Aorta (tissue), 5 donors: ENCODE results near the gene SLC35G6. TPM values are rescaled to one million over a fixed set of nuclear protein-coding genes. Genes with fewer than 3 reads are reported as not detected.
"Not testable (repeated sequence)": the region's sequence is repeated elsewhere in the genome, so short reads cannot be mapped to it uniquely, and the experiment has no call there.

ENCODE experiments used
- ATAC-seq: fragments of 200-7000 bp; cut with Tn5 transposase; one replicate; pipeline ENCODE4 v1.9.1; 2022; ENCODE audit warnings: moderate library complexity; ENCODE audit not compliant: low FRiP score
- DNase-seq, 2 donors: peaks; one replicate each; pipeline ENCODE4 v3.0.0-alpha.2; 2020
- H3K27ac ChIP-seq, 2 donors: one replicate each; pipeline ENCODE4 v1.5.1; 2013; ENCODE audit warnings: low read length in 2 of 2, mild to moderate bottlenecking in 2 of 2, moderate library complexity in 2 of 2, control low read depth in 1 of 2, inconsistent platforms in 1 of 2, low read depth in 1 of 2
- H3K27me3 ChIP-seq, 2 donors: one replicate each; pipeline ENCODE4 v1.6.1; 2013; ENCODE audit warnings: control low read depth in 1 of 2, low read length in 1 of 2, mild to moderate bottlenecking in 1 of 2, moderate library complexity in 1 of 2; ENCODE audit not compliant: insufficient read depth in 2 of 2, control insufficient read depth in 1 of 2
- H3K36me3 ChIP-seq, 2 donors: one replicate each; pipeline ENCODE4 v1.6.1; 2013; ENCODE audit warnings: control low read depth in 1 of 2, low read length in 1 of 2, mild to moderate bottlenecking in 1 of 2; ENCODE audit not compliant: insufficient read depth in 2 of 2, control insufficient read depth in 1 of 2
- H3K4me1 ChIP-seq, 2 donors: one replicate each; pipeline ENCODE4 v1.6.1; 2013; ENCODE audit warnings: low read length in 2 of 2, control low read depth in 1 of 2, mild to moderate bottlenecking in 1 of 2, moderate library complexity in 1 of 2; ENCODE audit not compliant: insufficient read depth in 2 of 2, control insufficient read depth in 1 of 2
- H3K4me3 ChIP-seq, 2 donors: one replicate each; pipeline ENCODE4 v1.5.1; 2013; ENCODE audit warnings: low read length in 2 of 2, control low read depth in 1 of 2, mild to moderate bottlenecking in 1 of 2
- H3K9me3 ChIP-seq: one replicate; pipeline ENCODE4 v1.6.1; 2013; ENCODE audit warnings: mild to moderate bottlenecking, low read length; ENCODE audit not compliant: control insufficient read depth
- WGBS, 2 donors: extraction: QIAGEN DNeasy Blood & Tissue Kit; methylation state at CpG; one replicate each; pipeline ENCODE4 v1.1.7; 2013; 5-methylcytosine and 5-hydroxymethylcytosine counted together
- intact Hi-C, 2 donors: fragments of 100-400 bp; cut with DNase I; formaldehyde crosslinking; loops; one replicate each; pipeline versions ENCODE4 v1.14.2 to v1.15.0; 2022
- long read RNA-seq, 2 donors: library from polyadenylated mRNA; unstranded; transcript quantifications; one replicate each; pipeline ENCODE4 v2.0.0, GENCODE V29; 2020 to 2021
- polyA plus RNA-seq, 2 donors: library from polyadenylated mRNA; stranded (reverse); fragments of 200-250 nt; gene quantifications; one replicate each; pipeline ENCODE4 v1.2.3, GENCODE V29; 2013
- total RNA-seq, 2 donors: library from RNA; stranded (reverse); fragmentation: NEBNext Ultra II Directional; extraction: Animal tissue kit (Norgen Biotek cat#: 25700); gene quantifications; one replicate each; pipeline ENCODE4 v1.2.1, GENCODE V29; 2021
- donor health status: healthy with polysubstance abuse.
- donor health status: Bipolar disorder and iron deficiency.
- donor health status: DM: no; HTN: no; CAD: no.
- donor health status: DM: no; HTN: no; CAD: no.
- donor health status: DM: yes; HTN: yes; CAD: no.

The SLC35G6 gene
- total RNA-seq: not detected
- polyA plus RNA-seq: not detected
- long read RNA-seq, donor 1, partial matches to known transcripts: 0 of 2 reads
- long read RNA-seq, donor 1, other reads (novel, unspliced or antisense): 2 of 2 reads
- long read RNA-seq, donor 2: 0 reads

DNA sequence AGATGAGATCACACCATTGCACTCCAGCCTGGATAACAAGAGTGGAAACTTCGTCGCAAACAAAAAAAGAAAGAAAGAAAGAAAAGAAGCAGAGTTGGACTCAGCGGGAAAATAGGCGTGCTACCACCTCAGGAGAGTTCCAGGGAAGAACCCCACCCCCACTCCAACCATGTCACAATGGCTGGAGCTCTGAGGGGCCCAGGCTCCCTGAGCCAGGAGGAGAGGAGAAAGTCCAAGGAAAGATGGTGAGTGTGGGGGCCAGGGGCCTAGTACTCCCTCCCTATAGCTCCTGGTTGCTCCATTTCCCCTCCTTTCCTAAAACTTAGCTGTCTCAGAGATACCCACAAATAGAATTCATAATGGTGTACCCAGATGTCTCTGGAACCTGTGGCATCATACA lies at the start of gene SLC35G6:
Gene SLC35G6, plus strand, starts transcription at position 172 of the 400 bp plus-strand sequence. Its CDS starts 71 bp downstream, at position 243.
- intact Hi-C loops, H3K9me3 ChIP-seq, H3K4me1 ChIP-seq, DNase-seq, H3K4me3 ChIP-seq, H3K36me3 ChIP-seq, H3K27me3 ChIP-seq, ATAC-seq: not testable (repeated sequence)
- 92 to 95% methylated on average over 4 of the region's 4 CpGs for WGBS, 2 donors
- H3K27ac ChIP-seq: peak within 1 kb of the TSS; percentile 78 to 89

- Histone ChIP-seq H3K4me1 (no peaks in the 10 kb centered on the region), H3K27ac (no peak overlapping the region), H3K36me3 (no peaks in the 10 kb centered on the region), H3K9me3 (no peaks in the 10 kb centered on the region), H3K27me3 (no peaks in the 10 kb centered on the region), H3K4me3 (no peak overlapping the region)
- intact Hi-C loops: loop anchor here in 1 of 2 donors (10.0 kb wide), 1 partner anchor 77 kb away; the partner anchor contains the start of genes KCTD11 and TMEM95
- WGBS, 2 donors: 91 to 94% methylated on average over 11 of the region's 11 CpGs
- no peak for DNase-seq
- ATAC-seq: no peak
Measured at GRCh38 chr17:7432296-7432695, 49.0 kb upstream of the SLC35G6 start.

DNA sequence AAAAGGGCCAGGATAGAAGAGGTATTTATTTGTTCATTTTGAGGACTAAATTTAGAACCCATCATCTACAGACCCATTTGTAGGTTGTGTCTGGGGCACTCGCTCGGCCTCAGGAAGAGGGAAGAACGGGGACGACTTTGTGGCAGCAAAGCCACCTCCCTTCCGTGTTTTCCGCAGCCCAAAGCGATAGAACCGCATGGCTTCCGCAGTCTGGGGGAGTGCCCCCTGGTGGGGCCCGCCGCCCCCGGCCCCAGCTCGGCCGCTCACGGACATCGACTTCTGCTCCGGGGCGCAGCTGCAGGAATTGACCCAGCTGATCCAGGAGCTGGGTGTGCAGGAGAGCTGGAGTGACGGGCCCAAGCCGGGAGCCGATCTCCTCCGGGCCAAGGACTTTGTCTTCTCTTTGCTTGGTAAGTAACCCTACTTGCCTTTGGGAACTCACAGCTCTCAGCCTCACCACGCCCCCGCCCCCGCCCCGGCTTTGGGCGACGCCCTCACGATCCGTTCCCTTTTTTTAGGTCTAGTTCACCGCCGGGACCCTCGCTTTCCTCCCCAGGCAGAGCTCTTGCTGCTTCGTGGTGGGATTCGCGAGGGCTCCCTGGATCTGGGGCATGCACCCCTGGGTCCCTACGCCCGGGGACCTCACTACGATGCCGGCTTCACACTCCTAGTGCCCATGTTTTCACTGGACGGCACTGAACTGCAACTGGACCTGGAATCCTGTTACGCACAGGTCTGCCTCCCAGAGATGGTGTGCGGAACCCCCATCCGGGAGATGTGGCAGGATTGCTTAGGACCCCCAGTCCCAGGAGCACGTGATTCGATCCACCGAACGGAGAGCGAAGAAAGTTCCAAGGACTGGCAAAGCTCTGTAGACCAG lies 45.3 kb upstream of the SLC35G6 start:
- peak; percentile 67 to 86 for DNase-seq
- intact Hi-C loops: loop anchor here (1.0 to 10.0 kb wide), 6 partner anchors 29 to 123 kb away; partner anchors contain the start of genes POLR2A (in 2 of the 2), KCTD11 (in 1 of the 2), NLGN2 (in 1 of the 2) and TMEM95 (in 1 of the 2)
- ATAC-seq: peak; percentile 22
- no peaks in the 10 kb centered on the region for H3K4me1 ChIP-seq
- peak overlapping the region; percentile 17 to 35 for H3K4me3 ChIP-seq
- WGBS, 2 donors: 3 to 4% methylated on average over 49 of the region's 49 CpGs
- H3K27ac ChIP-seq: no peak overlapping the region
- H3K9me3 ChIP-seq: no peaks in the 10 kb centered on the region
- H3K36me3 ChIP-seq: no peaks in the 10 kb centered on the region
- no peaks in the 10 kb centered on the region for H3K27me3 ChIP-seq

DNA sequence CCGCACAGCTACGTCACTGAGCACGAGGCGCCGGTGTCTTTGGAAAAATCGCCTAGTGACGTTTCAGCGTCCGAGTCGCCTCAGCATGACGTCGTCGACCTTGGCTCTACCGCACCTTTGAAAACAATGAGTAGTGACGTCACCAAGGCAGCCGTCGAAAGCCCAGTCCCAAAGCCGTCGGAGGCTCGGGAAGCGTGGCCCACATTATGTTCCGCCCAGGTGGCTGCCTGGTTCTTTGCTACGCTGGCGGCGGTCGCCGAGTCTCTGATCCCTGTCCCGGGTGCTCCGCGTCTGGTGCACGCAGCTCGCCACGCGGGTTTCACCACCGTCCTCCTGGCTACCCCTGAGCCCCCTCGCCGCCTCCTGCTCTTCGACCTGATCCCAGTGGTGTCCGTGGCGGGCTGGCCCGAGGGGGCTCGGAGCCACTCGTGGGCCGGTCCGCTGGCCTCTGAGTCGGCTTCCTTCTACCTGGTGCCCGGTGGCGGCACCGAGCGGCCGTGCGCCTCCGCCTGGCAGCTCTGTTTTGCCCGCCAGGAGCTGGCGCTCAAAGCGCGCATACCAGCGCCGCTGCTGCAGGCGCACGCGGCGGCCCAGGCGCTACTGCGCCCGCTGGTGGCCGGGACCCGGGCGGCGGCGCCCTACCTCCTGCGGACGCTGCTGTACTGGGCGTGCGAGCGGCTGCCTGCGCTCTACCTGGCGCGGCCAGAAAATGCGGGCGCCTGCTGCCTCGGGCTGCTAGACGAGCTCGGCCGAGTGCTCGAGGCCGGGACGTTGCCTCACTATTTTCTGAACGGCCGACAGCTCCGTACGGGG lies 44.5 kb upstream of the SLC35G6 start:
- Histone ChIP-seq H3K4me3 (no peak overlapping the region), H3K27ac (no peak overlapping the region), H3K27me3 (no peaks in the 10 kb centered on the region), H3K36me3 (no peaks in the 10 kb centered on the region), H3K9me3 (no peaks in the 10 kb centered on the region), H3K4me1 (no peaks in the 10 kb centered on the region)
- intact Hi-C loops: loop anchor here (2.0 to 10.0 kb wide), 2 partner anchors 82 to 122 kb away; partner anchors contain the start of genes KCTD11 (in 1 of the 2), TMEM95 (in 1 of the 2) and TNFSF13 (in 1 of the 2)
- peak; percentile 85 to 92 for DNase-seq
- 3 to 4% methylated on average over 79 to 92 of the region's 92 CpGs for WGBS, 2 donors
- ATAC-seq: peak; percentile 88

DNA sequence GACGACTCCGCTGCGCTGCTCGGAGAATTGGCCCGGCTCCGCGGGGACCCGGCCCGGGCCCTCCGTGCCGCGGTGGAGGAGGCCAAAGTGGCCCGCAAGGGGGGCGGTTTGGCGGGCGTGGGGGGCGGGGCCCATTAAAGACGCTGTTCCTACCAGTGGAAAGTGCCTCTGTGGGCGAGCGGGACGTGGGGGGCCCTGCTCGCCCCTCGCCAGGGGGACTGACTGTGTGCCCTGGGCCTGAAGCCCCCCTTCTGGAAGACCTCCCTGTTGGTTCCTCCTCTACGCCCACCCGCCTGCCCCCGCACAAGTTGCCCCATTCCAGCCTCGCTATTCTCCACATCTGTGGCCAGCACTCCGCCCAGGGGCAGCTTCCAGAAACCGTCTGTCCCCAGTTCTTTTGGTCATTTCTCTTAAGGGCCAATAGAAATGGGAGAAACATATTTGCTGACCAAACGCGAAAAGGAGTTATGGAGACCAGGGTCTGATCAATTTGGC lies 43.8 kb upstream of the SLC35G6 start:
- no peak overlapping the region for H3K4me3 ChIP-seq
- H3K36me3 ChIP-seq: no peaks in the 10 kb centered on the region
- DNase-seq (no peak), ATAC-seq (no peak)
- WGBS, 2 donors: 31 to 37% methylated on average over 24 to 31 of the region's 31 CpGs
- no peaks in the 10 kb centered on the region for H3K9me3 ChIP-seq
- no peaks in the 10 kb centered on the region for H3K4me1 ChIP-seq
- H3K27ac ChIP-seq: no peak overlapping the region
- H3K27me3 ChIP-seq: no peaks in the 10 kb centered on the region
- intact Hi-C loops: loop anchor here (2.0 to 10.0 kb wide), 2 partner anchors 83 to 121 kb away; partner anchors contain the start of genes KCTD11 (in 1 of the 2), TMEM95 (in 1 of the 2) and TNFSF13 (in 1 of the 2)

GRCh38 chr17:7437950-7438614 lies 43.2 kb upstream of the SLC35G6 start:
- Histone ChIP-seq H3K27ac (no peak overlapping the region), H3K4me1 (no peaks in the 10 kb centered on the region), H3K4me3 (no peak overlapping the region), H3K27me3 (no peaks in the 10 kb centered on the region), H3K36me3 (no peaks in the 10 kb centered on the region), H3K9me3 (no peaks in the 10 kb centered on the region)
- peak; percentile 17 for ATAC-seq
- intact Hi-C loops: loop anchor here (2.0 to 10.0 kb wide), 2 partner anchors 83 to 121 kb away; partner anchors contain the start of genes KCTD11 (in 1 of the 2), TMEM95 (in 1 of the 2) and TNFSF13 (in 1 of the 2)
- DNase-seq: peak; percentile 84 to 90
- WGBS, 2 donors: 46% methylated on average over 46 to 48 of the region's 48 CpGs

DNA sequence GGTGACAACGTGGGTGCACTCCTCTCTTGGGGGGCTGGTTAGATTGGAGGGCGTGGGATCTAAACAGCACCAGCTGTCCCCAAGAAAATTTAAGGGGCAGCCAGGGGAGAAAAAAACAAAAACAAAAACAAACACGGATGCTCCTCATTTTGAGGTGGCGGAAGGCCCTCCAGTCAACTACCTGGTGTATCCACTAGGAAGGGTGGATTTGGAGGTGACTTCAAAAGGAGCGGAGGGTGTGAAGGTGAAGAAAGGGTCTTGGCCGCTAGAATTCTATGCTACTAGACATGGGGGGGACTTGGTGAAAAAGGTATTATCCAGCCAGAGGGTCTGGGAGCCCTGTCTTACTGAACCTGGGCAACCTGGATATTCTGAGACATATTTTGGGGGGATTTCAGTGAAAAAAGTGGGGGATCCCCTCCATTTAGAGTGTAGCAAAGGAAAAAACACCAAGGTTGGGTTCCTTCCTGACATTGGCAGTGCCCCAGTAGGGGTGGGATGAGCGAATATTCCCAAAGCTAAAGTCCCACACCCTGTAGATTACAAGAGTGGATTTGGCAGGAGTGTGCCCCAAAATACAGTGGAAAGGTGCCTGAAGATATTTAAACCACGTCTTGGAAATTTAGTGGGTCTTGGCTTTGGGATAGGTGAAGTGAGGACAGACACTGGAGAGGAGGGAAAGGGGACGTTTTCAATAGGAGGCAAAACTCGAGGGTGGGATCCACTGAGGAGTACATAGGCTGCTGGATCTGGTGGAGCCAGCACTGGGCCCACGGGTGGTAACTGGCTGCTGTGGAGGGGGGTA lies 42.4 kb upstream of the SLC35G6 start:
- ATAC-seq (no peak), DNase-seq (no peak)
- Histone ChIP-seq H3K4me3 (no peak overlapping the region), H3K4me1 (no peaks in the 10 kb centered on the region), H3K27me3 (no peaks in the 10 kb centered on the region), H3K36me3 (no peaks in the 10 kb centered on the region), H3K27ac (no peak overlapping the region), H3K9me3 (no peaks in the 10 kb centered on the region)
- WGBS, 2 donors: 64 to 65% methylated on average over 11 of the region's 11 CpGs
- intact Hi-C loops: loop anchor here in 1 of 2 donors (10.0 kb wide), 1 partner anchor 84 kb away; the partner anchor contains the start of genes KCTD11 and TMEM95
